Pancreas (tissue), 10 donors: ENCODE measurements around the gene SARS1. TPM values are rescaled to one million over a fixed set of nuclear protein-coding genes. Genes with fewer than 3 reads are reported as not detected.

Experiments used
- ATAC-seq, 4 donors: fragments of 200-7000 bp; cut with Tn5 transposase; one replicate each; pipeline versions ENCODE4 v1.8.0 to v1.9.1; 2020; ENCODE audit warnings: mild to moderate bottlenecking in 4 of 4, moderate library complexity in 4 of 4
- DNase-seq, 6 donors: peaks; one replicate each; pipeline ENCODE4 v3.0.0-alpha.2; 2020
- FAIRE-seq: peaks from 2 replicates; lab custom pipeline; 2012; peaks lifted over from hg19 to GRCh38; lab: Jason Lieb, UNC
- H3K27ac ChIP-seq, 4 donors: fragments of 200-600 bp; sonication (generic); 1 replicate in 3 of 4; 2 replicates in 1 of 4; pipeline versions ENCODE4 v1.5.0 to v1.8.0; 2020
- H3K27me3 ChIP-seq, 4 donors: fragments of 200-600 bp; one replicate each; pipeline ENCODE4 v1.8.0; 2021
- H3K36me3 ChIP-seq, 3 donors: fragments of 200-600 bp; sonication (generic) in 1 of 3; one replicate each; pipeline versions ENCODE4 v1.5.0 to v1.8.0; 2020 to 2021
- H3K4me1 ChIP-seq, 3 donors: fragments of 200-600 bp; one replicate each; pipeline ENCODE4 v1.8.0; 2021
- H3K4me3 ChIP-seq, 4 donors: fragments of 200-600 bp; sonication (generic) in 2 of 4; one replicate each; pipeline versions ENCODE4 v1.5.0 to v1.8.0; 2020 to 2021
- H3K9me3 ChIP-seq, 4 donors: fragments of 200-600 bp; one replicate each; pipeline ENCODE4 v1.8.0; 2021
- CTCF ChIP-seq, 4 donors: fragments of 200-600 bp; sonication (generic) in 3 of 4; IDR thresholded peaks; one replicate each; pipeline versions ENCODE4 v1.5.0 to v1.8.0; 2021; ENCODE audit warnings: antibody characterized with exemption in 4 of 4
- WGBS, 2 donors: extraction: QIAGEN DNeasy Blood & Tissue Kit; methylation state at CpG; one replicate each; pipeline ENCODE4 v1.1.7; 2013; 5-methylcytosine and 5-hydroxymethylcytosine counted together
- intact Hi-C, 3 donors: fragments of 100-400 bp; cut with DNase I; formaldehyde crosslinking; loops; one replicate each; pipeline versions ENCODE4 v1.11.1 to v1.14.2; 2022
- polyA plus RNA-seq, 2 donors: library from polyadenylated mRNA; stranded (reverse); fragments of 200-250 nt; gene quantifications; one replicate each; pipeline ENCODE4 v1.2.3, GENCODE V29; 2013
- total RNA-seq, 6 donors: library from RNA; stranded (reverse); fragmentation: NEBNext Ultra II Directional in 4 of 6; extraction: Animal tissue kit (Norgen Biotek cat#: 25700) in 4 of 6; gene quantifications; one replicate each; pipeline versions ENCODE4 v1.2.1 to v1.2.4, GENCODE V29; 2021 to 2023
- donor health status: healthy with polysubstance abuse.
- donor health status: DM: no; HTN: no; CAD: no; lungs with moderate emphysema.
- donor health status: DM: no; HTN: no; CAD: no.
- donor health status: control.
- donor health status: control.
- donor health status: Bipolar disorder and iron deficiency.
- donor health status: DM: yes; HTN: yes; CAD: no.
- donor health status: DM: no; HTN: no; CAD: no.
- donor health status: DM: no; HTN: no; CAD: no.
- donor health status: DM: yes; HTN: yes; CAD: no.

SARS1 gene
- total and polyA plus RNA-seq, 8 donors, result 50.5 to 270 (median 115) TPM

GRCh38 chr1:109265016-109265415, 51.3 kb downstream of the SARS1 start:
- Histone ChIP-seq H3K27ac (no peak overlapping the region), H3K36me3 (no peaks in the 10 kb centered on the region), H3K4me3 (no peak overlapping the region), H3K9me3 (no peaks in the 10 kb centered on the region), H3K4me1 (no peaks in the 10 kb centered on the region), H3K27me3 (no peaks in the 10 kb centered on the region)
- intact Hi-C loops, result no loop called here
- 86 to 94% methylated on average over 4 of the region's 4 CpGs for WGBS, 2 donors
- ATAC-seq (no peak), DNase-seq (no peak), FAIRE-seq (no peak)
- TF ChIP-seq CTCF (IDR thresholded peaks at IDR 0.05), result no peak

- H3K27ac ChIP-seq, result no peak overlapping the region
- no peaks in the 10 kb centered on the region for H3K27me3 ChIP-seq
- ATAC-seq (no peak), DNase-seq (no peak), FAIRE-seq (no peak)
- no peak overlapping the region for H3K4me3 ChIP-seq
- WGBS, 2 donors, result 92 to 93% methylated on average over 13 of the region's 13 CpGs
- no peaks in the 10 kb centered on the region for H3K36me3 ChIP-seq
- H3K9me3 ChIP-seq, result no peaks in the 10 kb centered on the region
- H3K4me1 ChIP-seq, result no peaks in the 10 kb centered on the region
- no peak for TF ChIP-seq CTCF (IDR thresholded peaks at IDR 0.05)
- intact Hi-C loops, result no loop called here
Observed at GRCh38 chr1:109265741-109266330, 52.1 kb downstream of the SARS1 start.

- Histone ChIP-seq H3K9me3 (no peaks in the 10 kb centered on the region), H3K4me3 (no peak overlapping the region), H3K27me3 (no peaks in the 10 kb centered on the region), H3K27ac (no peak overlapping the region), H3K36me3 (no peaks in the 10 kb centered on the region), H3K4me1 (no peaks in the 10 kb centered on the region)
- DNase-seq, result no peak
- 86 to 87% methylated on average over 11 of the region's 11 CpGs for WGBS, 2 donors
- TF ChIP-seq CTCF (IDR thresholded peaks at IDR 0.05), result no peak
- no peak for FAIRE-seq
- no peak for ATAC-seq
- intact Hi-C loops, result no loop called here
Observed at GRCh38 chr1:109266965-109267364, 53.2 kb downstream of the SARS1 start.

- FAIRE-seq (no peak), DNase-seq (peak in 1 of 6 donors; percentile 64), ATAC-seq (no peak)
- no peaks in the 10 kb centered on the region for H3K36me3 ChIP-seq
- no peak for TF ChIP-seq CTCF (IDR thresholded peaks at IDR 0.05)
- WGBS, 2 donors, result 93% methylated on average over 17 of the region's 17 CpGs
- no peaks in the 10 kb centered on the region for H3K4me1 ChIP-seq
- H3K9me3 ChIP-seq, result no peaks in the 10 kb centered on the region
- no peak overlapping the region for H3K27ac ChIP-seq
- no peaks in the 10 kb centered on the region for H3K27me3 ChIP-seq
- H3K4me3 ChIP-seq, result no peak overlapping the region
- intact Hi-C loops, result no loop called here
Observed at GRCh38 chr1:109267743-109268300, 54.1 kb downstream of the SARS1 start.
